ENCODE measurements around the gene WNT9A. TPM values are rescaled to one million over a fixed set of nuclear protein-coding genes. Genes with fewer than 3 reads are reported as not detected.

WNT9A gene
- total RNA-seq, 1 experiment from 2014 or later: 1.5 TPM

DNA sequence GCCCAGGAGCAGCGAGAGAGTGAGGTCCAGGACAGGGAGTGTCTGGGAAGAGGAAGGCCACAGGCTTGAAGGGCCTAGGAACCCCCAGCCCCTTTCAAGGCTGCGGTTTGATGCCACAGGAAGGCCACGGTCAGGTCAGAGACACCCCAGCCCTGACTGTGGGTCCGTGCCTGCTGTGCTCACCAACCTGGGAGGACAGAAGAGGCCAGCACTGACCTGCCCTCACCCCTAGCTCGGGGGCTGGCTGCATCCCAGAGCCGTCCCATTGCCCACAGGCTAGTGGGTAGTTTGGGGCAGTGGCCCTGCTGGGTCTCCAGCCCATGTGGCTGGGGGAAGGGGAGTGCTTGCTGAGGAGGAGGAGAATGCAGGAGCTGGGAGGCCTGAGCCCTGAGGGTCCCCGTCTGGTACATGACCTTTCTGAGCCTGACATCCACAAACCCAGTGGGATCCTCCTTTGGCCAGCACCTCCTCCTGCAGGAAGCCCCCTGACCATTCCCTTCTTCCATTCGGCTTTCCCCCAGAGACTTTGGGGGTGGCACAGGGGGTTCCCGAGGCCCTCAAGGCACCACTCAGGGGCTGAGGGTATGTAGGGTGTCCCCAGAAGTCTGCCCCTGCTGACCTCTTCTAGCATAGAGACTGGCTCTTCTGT lies 54.3 kb downstream of the WNT9A start (continued):
- TF ChIP-seq, protein P1, sequence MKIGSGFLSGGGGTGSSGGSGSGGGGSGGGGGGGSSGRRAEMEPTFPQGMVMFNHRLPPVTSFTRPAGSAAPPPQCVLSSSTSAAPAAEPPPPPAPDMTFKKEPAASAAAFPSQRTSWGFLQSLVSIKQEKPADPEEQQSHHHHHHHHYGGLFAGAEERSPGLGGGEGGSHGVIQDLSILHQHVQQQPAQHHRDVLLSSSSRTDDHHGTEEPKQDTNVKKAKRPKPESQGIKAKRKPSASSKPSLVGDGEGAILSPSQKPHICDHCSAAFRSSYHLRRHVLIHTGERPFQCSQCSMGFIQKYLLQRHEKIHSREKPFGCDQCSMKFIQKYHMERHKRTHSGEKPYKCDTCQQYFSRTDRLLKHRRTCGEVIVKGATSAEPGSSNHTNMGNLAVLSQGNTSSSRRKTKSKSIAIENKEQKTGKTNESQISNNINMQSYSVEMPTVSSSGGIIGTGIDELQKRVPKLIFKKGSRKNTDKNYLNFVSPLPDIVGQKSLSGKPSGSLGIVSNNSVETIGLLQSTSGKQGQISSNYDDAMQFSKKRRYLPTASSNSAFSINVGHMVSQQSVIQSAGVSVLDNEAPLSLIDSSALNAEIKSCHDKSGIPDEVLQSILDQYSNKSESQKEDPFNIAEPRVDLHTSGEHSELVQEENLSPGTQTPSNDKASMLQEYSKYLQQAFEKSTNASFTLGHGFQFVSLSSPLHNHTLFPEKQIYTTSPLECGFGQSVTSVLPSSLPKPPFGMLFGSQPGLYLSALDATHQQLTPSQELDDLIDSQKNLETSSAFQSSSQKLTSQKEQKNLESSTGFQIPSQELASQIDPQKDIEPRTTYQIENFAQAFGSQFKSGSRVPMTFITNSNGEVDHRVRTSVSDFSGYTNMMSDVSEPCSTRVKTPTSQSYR (CRISPR knock-in tag; IDR thresholded peaks at IDR 0.05): no peak
- TF ChIP-seq IRF1 (CRISPR knock-in tag; IDR thresholded peaks at IDR 0.05) (no peak), ZNF232 (CRISPR knock-in tag; IDR thresholded peaks at IDR 0.05) (no peak), ZNF671 (CRISPR knock-in tag; IDR thresholded peaks at IDR 0.05) (no peak), TEAD1 (CRISPR knock-in tag; IDR thresholded peaks at IDR 0.05) (no peak), PREB (CRISPR knock-in tag; IDR thresholded peaks at IDR 0.05; ENCODE audit: borderline replicate concordance) (no peak), ARID4B (CRISPR knock-in tag; IDR thresholded peaks at IDR 0.05; ENCODE audit: borderline replicate concordance) (no peak), SP1 (CRISPR knock-in tag; conservative IDR thresholded peaks at IDR 0.05) (no peak)
- TF ChIP-seq, protein P2, sequence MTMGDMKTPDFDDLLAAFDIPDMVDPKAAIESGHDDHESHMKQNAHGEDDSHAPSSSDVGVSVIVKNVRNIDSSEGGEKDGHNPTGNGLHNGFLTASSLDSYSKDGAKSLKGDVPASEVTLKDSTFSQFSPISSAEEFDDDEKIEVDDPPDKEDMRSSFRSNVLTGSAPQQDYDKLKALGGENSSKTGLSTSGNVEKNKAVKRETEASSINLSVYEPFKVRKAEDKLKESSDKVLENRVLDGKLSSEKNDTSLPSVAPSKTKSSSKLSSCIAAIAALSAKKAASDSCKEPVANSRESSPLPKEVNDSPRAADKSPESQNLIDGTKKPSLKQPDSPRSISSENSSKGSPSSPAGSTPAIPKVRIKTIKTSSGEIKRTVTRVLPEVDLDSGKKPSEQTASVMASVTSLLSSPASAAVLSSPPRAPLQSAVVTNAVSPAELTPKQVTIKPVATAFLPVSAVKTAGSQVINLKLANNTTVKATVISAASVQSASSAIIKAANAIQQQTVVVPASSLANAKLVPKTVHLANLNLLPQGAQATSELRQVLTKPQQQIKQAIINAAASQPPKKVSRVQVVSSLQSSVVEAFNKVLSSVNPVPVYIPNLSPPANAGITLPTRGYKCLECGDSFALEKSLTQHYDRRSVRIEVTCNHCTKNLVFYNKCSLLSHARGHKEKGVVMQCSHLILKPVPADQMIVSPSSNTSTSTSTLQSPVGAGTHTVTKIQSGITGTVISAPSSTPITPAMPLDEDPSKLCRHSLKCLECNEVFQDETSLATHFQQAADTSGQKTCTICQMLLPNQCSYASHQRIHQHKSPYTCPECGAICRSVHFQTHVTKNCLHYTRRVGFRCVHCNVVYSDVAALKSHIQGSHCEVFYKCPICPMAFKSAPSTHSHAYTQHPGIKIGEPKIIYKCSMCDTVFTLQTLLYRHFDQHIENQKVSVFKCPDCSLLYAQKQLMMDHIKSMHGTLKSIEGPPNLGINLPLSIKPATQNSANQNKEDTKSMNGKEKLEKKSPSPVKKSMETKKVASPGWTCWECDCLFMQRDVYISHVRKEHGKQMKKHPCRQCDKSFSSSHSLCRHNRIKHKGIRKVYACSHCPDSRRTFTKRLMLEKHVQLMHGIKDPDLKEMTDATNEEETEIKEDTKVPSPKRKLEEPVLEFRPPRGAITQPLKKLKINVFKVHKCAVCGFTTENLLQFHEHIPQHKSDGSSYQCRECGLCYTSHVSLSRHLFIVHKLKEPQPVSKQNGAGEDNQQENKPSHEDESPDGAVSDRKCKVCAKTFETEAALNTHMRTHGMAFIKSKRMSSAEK (CRISPR knock-in tag; IDR thresholded peaks at IDR 0.05; ENCODE audit: borderline replicate concordance): no peak
- TF ChIP-seq, protein P3, sequence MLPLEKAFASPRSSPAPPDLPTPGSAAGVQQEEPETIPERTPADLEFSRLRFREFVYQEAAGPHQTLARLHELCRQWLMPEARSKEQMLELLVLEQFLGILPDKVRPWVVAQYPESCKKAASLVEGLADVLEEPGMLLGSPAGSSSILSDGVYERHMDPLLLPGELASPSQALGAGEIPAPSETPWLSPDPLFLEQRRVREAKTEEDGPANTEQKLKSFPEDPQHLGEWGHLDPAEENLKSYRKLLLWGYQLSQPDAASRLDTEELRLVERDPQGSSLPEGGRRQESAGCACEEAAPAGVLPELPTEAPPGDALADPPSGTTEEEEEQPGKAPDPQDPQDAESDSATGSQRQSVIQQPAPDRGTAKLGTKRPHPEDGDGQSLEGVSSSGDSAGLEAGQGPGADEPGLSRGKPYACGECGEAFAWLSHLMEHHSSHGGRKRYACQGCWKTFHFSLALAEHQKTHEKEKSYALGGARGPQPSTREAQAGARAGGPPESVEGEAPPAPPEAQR (CRISPR knock-in tag; IDR thresholded peaks at IDR 0.05): no peak
- TF ChIP-seq, protein P4, sequence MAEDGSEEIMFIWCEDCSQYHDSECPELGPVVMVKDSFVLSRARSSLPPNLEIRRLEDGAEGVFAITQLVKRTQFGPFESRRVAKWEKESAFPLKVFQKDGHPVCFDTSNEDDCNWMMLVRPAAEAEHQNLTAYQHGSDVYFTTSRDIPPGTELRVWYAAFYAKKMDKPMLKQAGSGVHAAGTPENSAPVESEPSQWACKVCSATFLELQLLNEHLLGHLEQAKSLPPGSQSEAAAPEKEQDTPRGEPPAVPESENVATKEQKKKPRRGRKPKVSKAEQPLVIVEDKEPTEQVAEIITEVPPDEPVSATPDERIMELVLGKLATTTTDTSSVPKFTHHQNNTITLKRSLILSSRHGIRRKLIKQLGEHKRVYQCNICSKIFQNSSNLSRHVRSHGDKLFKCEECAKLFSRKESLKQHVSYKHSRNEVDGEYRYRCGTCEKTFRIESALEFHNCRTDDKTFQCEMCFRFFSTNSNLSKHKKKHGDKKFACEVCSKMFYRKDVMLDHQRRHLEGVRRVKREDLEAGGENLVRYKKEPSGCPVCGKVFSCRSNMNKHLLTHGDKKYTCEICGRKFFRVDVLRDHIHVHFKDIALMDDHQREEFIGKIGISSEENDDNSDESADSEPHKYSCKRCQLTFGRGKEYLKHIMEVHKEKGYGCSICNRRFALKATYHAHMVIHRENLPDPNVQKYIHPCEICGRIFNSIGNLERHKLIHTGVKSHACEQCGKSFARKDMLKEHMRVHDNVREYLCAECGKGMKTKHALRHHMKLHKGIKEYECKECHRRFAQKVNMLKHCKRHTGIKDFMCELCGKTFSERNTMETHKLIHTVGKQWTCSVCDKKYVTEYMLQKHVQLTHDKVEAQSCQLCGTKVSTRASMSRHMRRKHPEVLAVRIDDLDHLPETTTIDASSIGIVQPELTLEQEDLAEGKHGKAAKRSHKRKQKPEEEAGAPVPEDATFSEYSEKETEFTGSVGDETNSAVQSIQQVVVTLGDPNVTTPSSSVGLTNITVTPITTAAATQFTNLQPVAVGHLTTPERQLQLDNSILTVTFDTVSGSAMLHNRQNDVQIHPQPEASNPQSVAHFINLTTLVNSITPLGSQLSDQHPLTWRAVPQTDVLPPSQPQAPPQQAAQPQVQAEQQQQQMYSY (CRISPR knock-in tag; IDR thresholded peaks at IDR 0.05): no peak
